Subcutaneous adipose tissue (tissue), 4 donors: ENCODE data around the gene FBXW4. TPM values are rescaled to one million over a fixed set of nuclear protein-coding genes. Genes with fewer than 3 reads are reported as not detected.

Experiments used
- CTCF ChIP-seq: fragments of 450-650 bp; IDR thresholded peaks from one replicate; pipeline ENCODE4 v1.5.1; 2016; ENCODE audit warnings: low read depth, mild to moderate bottlenecking, control low read depth, antibody characterized with exemption, moderate library complexity
- total RNA-seq, 4 donors: library from RNA; depleted of rRNA; stranded (reverse); fragments of >200 nt; gene quantifications; one replicate each; pipeline ENCODE4 v1.1.0, GENCODE V29; 2016

FBXW4 gene
- 10 to 100 TPM; 41.7 to 88.0 (median 57.7) TPM for total RNA-seq

- TF ChIP-seq CTCF: no peak
These were observed at the start of gene FBXW4 for GRCh38 chr10:101694674-101695403. Gene FBXW4 (minus strand): TSS chr10:101695170. CDS start chr10:101695105, 65 bp downstream.

- TF ChIP-seq CTCF: no peak
These were observed 49.3 kb upstream of the FBXW4 start for GRCh38 chr10:101744267-101744666.

GRCh38 chr10:101741938-101742337 lies 47.0 kb upstream of the FBXW4 start:
- no peak for TF ChIP-seq CTCF

- no peak for TF ChIP-seq CTCF
These were observed 41.7 kb upstream of the FBXW4 start for GRCh38 chr10:101736666-101737065.

- TF ChIP-seq CTCF: no peak
These were observed 37.1 kb upstream of the FBXW4 start for GRCh38 chr10:101732096-101732495.

- TF ChIP-seq CTCF: no peak
These were observed 31.1 kb upstream of the FBXW4 start for GRCh38 chr10:101726115-101726387.

GRCh38 chr10:101725296-101726114 lies 30.5 kb upstream of the FBXW4 start:
- TF ChIP-seq CTCF: no peak
